GM10266 (cell line): ENCODE measurements around the gene ZNF785.

Experiments
- DNase-seq: peaks from one replicate; pipeline ENCODE4 v3.0.0; 2012; ENCODE audit errors: extremely low spot score
- CTCF ChIP-seq: IDR thresholded peaks from 2 replicates; pipeline ENCODE4 v1.5.1; 2012; ENCODE audit warnings: mild to moderate bottlenecking, low read depth; ENCODE audit not compliant: control insufficient read depth, insufficient read depth; ENCODE audit errors: missing control alignments

Gene ZNF785

DNA sequence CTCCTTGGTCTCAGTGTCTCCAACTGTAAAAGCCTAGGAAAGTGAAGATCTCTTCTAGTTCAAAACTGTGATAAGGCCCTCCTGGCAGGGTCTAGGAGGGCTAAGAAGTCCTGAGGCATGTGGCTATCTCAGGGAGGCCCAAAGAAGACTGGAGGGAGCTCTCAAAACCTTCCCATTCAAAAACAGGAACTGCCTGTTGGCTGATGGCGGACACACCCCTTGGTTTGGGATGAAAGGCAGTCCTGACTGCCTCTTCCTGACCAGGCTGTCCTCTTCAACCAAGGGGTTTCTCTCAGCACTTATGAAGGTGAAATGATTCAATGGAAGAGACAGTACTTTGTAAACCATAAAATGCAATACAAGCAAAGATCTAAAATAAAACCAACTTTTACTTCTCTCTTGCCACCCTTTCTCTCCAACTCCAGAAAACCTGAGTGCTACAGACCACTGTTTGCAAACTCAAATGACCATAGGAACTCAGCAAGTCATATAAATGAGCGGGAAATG, 32.1 kb downstream of the ZNF785 start:
- TF ChIP-seq CTCF: no peak
- DNase-seq: no peak

- TF ChIP-seq CTCF: no peak
- no peak for DNase-seq
Measured at GRCh38 chr16:30552956-30553355, 32.5 kb downstream of the ZNF785 start.

GRCh38 chr16:30551781-30552180, 33.7 kb downstream of the ZNF785 start:
- no peak for TF ChIP-seq CTCF
- peak; percentile 76 for DNase-seq

- TF ChIP-seq CTCF: no peak
- DNase-seq: no peak
Measured at GRCh38 chr16:30548416-30549253, 36.9 kb downstream of the ZNF785 start.

DNA sequence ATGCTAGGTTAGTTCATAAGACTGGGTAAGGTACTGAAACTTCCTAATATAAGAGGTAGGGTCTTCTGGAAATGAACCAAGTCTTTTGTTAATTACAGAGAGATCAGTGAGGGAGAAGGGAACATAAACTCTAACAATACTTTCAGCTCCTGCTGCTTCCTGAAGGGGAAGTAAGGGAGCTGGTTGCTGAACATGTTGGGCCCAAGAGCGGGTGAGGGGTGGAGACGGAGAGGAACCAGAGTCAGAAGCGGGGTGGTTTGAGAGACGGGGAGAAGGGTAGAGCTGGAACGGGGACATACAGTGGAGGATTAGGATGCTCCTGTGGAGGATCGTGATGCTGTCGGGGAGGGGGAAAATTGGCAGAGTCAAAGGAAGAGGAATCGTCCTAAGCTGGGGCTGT, 39.4 kb downstream of the ZNF785 start:
- no peak for TF ChIP-seq CTCF
- DNase-seq: no peak

- TF ChIP-seq CTCF: no peak
- DNase-seq: no peak
Measured at GRCh38 chr16:30543067-30543466, 42.4 kb downstream of the ZNF785 start.
